Measurements from ENCODE around the gene FSTL4.

The FSTL4 gene

GRCh38 chr5:133367071-133367786 is 245.1 kb downstream of the FSTL4 start:
- DNase-seq (ENCODE audit: low spot score): no peak

DNA sequence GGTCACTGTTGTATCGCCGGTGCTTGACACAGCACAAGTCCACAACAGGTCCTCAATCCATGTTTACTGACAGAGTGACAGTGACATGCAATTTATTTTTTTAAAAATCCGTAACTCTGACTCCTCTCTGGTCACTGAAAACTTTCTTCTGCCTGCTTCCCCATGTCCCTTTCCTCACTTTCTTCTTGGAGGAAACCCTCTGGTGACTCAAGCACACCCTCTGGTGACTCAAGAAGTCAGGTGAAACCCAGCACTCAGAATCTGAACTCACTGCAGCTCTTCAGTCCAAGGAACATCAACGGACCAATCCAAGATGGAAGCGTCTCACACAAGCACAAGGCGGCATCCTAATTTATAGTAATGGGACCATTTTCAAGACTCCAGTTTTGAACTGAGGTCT is 245.9 kb downstream of the FSTL4 start:
- no peak for DNase-seq (ENCODE audit: low spot score)

DNA sequence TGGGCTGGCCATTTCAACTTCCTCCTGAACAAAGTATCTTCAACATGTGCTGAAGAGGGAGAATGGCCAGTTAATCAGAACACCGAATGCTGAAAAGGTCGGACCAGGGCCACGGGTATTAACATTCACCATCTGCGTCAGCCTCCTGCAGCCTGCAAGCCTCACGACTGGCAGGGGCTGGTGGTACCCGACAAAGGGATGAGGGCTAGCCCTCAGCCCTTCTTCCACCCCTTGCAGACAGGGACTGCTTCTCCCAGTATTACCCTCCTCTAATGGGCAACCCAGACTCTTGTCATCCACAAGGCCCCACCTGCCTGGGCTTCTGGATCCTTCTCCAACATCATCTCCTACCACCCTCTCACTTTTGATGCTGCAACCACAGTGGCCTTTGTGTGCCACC is 246.6 kb downstream of the FSTL4 start:
- DNase-seq (ENCODE audit: low spot score): no peak

- DNase-seq (ENCODE audit: low spot score): no peak
Observed at GRCh38 chr5:133364936-133365707, 247.2 kb downstream of the FSTL4 start.

DNA sequence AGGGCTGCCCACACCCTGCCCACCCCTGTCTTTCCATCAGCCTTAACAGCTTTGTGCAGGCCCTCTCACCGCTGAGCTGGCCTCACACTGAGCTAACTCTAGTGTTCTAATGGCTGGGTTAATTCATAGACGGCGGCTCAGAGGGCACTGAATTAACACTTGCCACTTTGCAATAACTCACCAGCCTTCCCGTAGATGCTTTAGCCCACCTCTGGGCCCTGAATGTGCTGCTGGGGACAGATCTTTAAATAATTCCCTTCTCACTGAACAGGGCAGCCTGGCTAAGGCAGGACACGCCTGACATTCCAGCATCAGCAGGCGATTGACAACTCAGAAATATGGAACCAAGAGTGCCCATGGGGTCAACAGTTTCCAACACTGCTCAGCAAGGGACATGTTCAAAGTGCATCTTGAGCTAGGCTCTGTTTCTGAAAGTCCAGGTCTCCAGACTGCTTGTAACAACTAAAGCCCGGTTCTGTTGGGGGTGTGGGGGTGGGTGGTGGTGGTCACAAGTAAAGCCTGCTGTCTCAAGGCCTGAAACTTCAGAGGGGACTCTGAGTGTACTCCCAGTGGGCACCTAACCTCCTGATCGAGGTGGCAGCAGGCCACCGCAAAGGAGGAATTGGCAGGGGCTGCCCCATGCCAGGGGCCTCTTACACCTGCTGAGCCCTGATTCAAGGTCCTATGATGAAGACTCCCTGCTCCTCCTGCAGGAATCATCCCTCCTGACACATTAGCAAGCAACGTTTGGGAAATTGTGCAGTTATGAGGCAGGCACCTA is 248.3 kb downstream of the FSTL4 start:
- no peak for DNase-seq (ENCODE audit: low spot score)

DNA sequence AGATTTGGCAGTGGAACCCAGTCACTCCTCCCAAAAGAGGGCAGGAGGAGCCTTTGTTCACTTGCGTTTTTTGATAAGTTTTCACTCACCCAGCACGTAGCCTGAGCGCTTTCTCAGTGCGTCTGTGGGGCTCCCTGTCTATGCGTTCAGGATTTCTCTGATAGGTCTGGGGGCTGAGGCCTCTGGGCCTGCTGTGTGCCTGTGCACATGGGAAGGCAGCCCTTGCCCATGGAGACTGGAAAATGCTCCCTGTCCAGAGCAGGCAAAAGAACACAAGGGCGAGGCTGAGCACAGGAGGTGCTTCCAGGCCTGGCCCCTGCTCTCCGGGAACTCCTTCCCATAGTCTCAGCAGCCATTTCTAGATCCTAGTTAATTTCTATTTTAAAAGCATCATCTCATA is 249.9 kb downstream of the FSTL4 start:
- no peak for DNase-seq (ENCODE audit: low spot score)

- no peak for DNase-seq (ENCODE audit: low spot score)
Observed at GRCh38 chr5:133361922-133362321, 250.4 kb downstream of the FSTL4 start.

DNA sequence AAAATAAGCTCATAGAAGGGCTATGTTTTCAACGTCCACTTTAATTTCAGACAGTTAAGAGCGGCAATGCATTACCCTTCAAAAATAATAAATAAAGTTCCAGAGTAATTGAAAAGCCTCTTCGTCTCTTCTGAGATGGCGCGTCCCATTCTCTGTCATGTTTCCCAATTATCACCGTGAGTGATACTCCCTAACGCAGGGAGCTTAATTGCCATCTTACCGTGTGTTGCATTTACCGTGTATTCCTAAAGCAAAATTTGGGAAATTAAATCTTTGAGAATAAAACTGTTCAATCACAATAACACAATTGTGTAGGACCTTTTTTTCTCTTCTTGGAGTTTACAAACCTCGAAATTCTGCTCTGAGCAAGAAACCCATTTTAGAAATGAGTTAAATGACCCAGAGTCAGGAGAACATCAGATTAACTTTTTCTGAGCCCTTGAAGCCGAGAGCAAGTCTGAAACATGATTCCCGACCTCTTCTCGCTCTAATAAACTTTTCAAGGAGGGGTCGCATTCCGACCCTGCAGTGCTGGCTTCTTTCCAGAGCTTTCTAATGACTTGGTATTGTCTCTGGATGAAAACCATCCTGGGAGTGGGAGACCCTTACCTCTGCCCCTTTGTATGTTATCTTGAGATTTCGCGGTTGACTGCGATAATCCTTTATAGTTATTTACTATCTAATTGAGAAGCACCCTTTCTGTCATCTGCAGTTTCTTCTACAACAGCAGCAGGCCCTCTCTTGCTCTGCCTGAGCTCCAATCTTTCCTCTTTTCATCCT is 251.5 kb downstream of the FSTL4 start:
- DNase-seq (ENCODE audit: low spot score): no peak

DNA sequence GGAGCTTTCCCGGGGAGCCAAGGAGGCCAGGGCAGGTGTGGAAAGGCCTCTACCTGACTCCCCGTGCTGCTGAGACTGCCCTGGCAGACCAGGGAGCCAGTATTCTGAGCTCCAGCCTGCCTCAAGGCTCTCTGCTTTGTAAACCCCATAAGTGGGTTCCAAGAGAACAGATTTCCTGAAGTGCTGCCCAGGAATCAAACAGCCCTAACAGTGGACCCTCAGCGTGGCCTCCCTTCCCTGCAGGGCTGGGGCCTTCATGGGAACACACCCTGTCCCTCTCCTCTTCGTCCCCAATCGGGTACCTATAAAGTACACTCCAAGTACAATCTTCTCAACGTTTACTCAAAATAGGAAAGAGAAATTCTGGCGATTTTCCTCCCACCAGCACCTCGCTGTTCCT is 252.5 kb downstream of the FSTL4 start:
- DNase-seq (ENCODE audit: low spot score): no peak

GRCh38 chr5:133358271-133358670 is 254.1 kb downstream of the FSTL4 start:
- no peak for DNase-seq (ENCODE audit: low spot score)

DNA sequence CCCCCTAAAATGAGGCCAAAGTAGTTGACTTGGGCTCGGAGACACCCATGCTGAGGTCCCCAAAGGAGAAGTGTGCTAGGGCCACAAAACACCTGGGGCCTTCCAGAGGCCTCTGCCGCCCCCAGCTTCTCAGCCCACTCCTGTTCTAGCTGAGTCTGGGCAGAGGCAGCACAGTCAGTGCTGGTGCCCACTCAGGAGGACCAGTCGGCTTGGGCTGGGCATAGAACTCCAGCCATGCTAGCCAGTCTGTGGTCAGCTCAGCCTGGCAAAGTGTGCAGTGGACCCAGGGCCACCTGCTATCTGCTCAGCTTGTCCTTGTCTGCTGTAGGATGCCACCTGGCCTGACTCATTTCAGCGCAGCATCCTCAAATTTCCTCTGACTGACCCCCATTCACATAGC is 254.6 kb downstream of the FSTL4 start:
- DNase-seq (ENCODE audit: low spot score): no peak

- no peak for DNase-seq (ENCODE audit: low spot score)
Observed at GRCh38 chr5:133356984-133357421, 255.3 kb downstream of the FSTL4 start.

DNA sequence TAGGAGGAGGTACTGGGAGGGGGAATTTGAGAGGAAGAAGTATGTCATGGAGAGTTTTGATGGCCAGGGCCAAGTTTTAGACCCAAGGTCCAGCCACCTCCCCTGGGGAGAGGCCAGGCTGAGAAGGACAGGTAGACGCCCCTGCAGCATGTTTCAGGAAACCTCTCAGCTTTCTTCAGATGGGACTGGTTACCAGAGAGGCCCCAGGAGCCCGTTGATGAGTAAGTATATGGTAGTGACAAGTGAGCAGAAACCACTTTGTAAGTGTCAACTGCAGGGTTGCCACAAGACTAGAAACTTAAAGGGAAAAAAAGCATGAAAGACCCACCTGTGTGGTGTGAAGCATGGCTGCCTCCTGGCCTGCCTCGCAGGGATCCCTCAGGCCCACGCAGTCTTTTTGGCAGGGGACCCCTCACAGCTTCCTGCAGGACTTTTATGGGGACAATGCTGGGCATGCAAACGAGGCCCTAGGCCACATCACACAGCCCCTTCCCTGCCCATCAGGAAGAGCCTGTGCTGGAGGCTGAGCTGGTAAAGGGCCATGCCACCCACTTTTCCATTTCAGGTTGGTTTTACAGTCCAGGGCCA is 255.9 kb downstream of the FSTL4 start:
- no peak for DNase-seq (ENCODE audit: low spot score)

DNA sequence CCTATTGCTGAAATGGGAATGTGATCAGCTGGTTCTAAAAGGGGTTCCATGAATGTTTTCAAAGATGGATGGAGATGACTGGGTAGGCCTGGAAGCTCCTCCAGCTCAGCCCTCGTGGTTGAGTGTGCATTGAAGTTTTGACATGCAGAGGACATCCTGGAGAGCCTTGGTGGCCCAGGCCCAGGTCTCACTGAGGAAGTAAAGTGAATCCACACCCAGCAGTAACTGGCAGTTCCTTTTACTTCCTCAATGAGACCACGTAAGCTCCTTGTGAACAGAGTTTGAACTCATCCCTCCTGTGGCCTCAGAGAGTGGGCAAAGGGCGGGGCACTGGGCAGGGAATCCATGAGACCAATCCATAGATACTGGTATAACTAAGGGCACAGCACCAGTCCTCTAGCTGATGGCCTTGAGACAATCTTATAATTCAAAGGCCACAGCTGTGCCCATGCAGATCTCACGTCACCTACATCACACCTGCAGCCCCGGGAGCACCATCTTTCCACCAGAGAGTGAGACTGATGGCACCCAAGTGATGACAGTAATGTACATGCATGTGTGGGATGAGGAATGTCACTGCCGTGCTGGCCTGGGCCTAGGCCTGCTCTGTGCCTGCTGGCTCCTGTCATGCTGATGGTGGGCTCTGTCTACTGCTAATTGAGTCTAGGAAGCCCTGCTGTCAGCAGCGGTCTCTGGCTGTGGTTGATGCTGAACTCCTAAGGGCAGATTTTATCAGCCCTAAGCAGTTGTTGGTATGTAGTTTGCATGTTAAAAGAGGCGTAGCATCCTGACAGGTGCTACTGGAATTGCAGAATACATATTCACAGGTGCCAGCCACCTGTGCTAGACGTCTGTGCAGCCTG is 257.8 kb downstream of the FSTL4 start:
- no peak for DNase-seq (ENCODE audit: low spot score)

DNA sequence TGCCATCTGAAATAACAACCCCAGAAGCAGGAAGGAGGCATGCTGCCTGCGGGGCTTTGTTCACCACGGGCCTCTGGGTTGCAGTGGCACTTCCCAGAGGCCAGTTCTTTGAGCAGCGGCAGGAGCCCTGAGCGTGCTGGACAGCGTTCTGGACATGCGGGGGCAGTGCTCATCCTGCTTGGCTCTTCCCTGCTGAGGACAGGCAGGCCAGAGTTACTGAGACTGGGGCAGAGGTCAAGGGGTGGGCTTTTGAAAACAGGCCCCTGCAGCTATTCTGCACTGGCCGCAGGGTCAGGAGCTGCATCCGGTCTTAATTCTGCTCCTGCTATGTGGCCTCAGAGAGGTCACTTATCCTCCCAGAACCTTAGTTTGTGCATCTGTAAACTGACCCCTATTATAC is 258.6 kb downstream of the FSTL4 start:
- no peak for DNase-seq (ENCODE audit: low spot score)

GRCh38 chr5:133348406-133348805 is 263.9 kb downstream of the FSTL4 start:
- peak; percentile 36 for DNase-seq (ENCODE audit: low spot score)

DNA sequence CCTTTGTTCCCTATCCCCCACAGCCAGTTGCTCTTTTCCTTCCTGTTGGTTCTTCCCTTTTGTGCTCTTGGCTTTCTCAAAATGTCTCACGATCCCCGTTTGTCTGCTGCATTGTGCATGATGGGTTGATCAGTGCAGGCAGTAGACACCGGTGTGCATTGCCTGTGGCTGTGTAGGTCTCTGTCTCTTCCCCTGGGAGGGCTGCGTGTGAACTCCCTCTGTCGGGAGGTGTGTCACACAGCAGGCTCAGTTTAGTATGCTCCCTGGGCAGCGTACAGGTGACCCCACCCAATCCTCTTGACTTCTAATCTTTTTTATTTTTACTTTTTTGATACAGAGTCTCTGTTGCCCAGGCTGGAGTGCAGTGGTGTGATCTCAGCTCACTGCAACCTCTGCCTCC is 265.3 kb downstream of the FSTL4 start:
- peak; percentile 23 for DNase-seq (ENCODE audit: low spot score)

GRCh38 chr5:133344266-133344665 is 268.1 kb downstream of the FSTL4 start:
- no peak for DNase-seq (ENCODE audit: low spot score)

GRCh38 chr5:133343196-133343595 is 269.1 kb downstream of the FSTL4 start:
- no peak for DNase-seq (ENCODE audit: low spot score)

GRCh38 chr5:133341915-133342710 is 270.2 kb downstream of the FSTL4 start:
- peak; percentile 47 for DNase-seq (ENCODE audit: low spot score)

Measured in left forelimb (tissue), 1 donor.